ENCODE results near the gene HOXB1. TPM values are rescaled to one million over a fixed set of nuclear protein-coding genes. Genes with fewer than 3 reads are reported as not detected.

Gene HOXB1
- polyA plus RNA-seq, 1 donor (not counting 4 experiments of a cell fraction or from before 2014, with no cell fraction given), result not detected

DNA sequence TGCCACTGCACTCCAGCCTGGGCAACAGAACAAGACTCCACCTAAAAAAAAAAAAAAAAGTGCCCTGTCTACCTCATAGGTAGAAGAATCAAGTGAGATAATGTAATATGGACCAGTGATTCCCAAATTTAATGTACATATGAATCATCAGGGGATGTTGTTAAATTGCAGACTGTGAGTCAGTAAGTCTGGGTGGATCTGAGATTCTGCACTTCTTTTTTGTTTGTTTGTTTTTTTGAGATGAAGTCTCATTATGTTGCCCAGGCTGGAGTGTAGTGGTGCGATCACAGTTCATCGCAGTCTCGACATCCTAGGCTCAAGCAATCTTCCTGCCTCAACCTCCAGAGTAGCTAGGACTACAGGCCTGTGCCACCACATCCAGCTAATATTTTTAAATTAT lies 31.6 kb downstream of the HOXB1 start:
- Histone ChIP-seq H2AFZ (ENCODE audit: control insufficient read depth, low read length) (no peak overlapping the region), H3K4me3 (ENCODE audit: control insufficient read depth in 2 of 3, extremely low read depth in 1 of 3, insufficient read depth in 2 of 3, low read depth in 1 of 3, low read length in 3 of 3) (no peak overlapping the region), H3K9ac (ENCODE audit: control insufficient read depth, extremely low read depth, insufficient read depth, low read length) (no peak overlapping the region), H3K27ac (ENCODE audit: control insufficient read depth, insufficient read depth, low read length) (no peak overlapping the region), H3K9me3 (ENCODE audit: control insufficient read depth, low read depth, low read length) (no peaks in the 10 kb centered on the region), H3K27me3 (ENCODE audit: control insufficient read depth, extremely low read depth, insufficient read depth, low read length) (no peaks in the 10 kb centered on the region), H3K36me3 (ENCODE audit: control insufficient read depth in 2 of 2, extremely low read depth in 1 of 2, insufficient read depth in 2 of 2, low read length in 2 of 2) (no peaks in the 10 kb centered on the region), H4K20me1 (ENCODE audit: control insufficient read depth, extremely low read depth, insufficient read depth, low read length) (no peaks in the 10 kb centered on the region), H3K4me1 (ENCODE audit: control insufficient read depth, extremely low read depth, insufficient read depth, low read length) (peaks cover 22% of the 10 kb centered on the region), H3K4me2 (ENCODE audit: control insufficient read depth, extremely low read depth, insufficient read depth, low read depth, low read length) (no peak overlapping the region), H3K79me2 (ENCODE audit: control insufficient read depth, insufficient read depth, low read length) (no peaks in the 10 kb centered on the region), H3K9me1 (ENCODE audit: control insufficient read depth, extremely low read depth, insufficient read depth, low read length) (no peaks in the 10 kb centered on the region)
- FAIRE-seq, result peak; percentile 17
- DNase-seq (ENCODE audit: low read depth, low spot score), result peak; percentile 33
- dilution Hi-C loops (cut with MboI; ENCODE audit: extremely low pct_ligation_motif_present, low sequenced_read_pairs), result no loop called here
- TF ChIP-seq EZH2 (IDR thresholded peaks at IDR 0.05; ENCODE audit: low read length), result no peak
- TF ChIP-seq, protein P1, sequence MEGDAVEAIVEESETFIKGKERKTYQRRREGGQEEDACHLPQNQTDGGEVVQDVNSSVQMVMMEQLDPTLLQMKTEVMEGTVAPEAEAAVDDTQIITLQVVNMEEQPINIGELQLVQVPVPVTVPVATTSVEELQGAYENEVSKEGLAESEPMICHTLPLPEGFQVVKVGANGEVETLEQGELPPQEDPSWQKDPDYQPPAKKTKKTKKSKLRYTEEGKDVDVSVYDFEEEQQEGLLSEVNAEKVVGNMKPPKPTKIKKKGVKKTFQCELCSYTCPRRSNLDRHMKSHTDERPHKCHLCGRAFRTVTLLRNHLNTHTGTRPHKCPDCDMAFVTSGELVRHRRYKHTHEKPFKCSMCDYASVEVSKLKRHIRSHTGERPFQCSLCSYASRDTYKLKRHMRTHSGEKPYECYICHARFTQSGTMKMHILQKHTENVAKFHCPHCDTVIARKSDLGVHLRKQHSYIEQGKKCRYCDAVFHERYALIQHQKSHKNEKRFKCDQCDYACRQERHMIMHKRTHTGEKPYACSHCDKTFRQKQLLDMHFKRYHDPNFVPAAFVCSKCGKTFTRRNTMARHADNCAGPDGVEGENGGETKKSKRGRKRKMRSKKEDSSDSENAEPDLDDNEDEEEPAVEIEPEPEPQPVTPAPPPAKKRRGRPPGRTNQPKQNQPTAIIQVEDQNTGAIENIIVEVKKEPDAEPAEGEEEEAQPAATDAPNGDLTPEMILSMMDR (optimal IDR thresholded peaks at IDR 0.05 in 1 of 3, IDR thresholded peaks at IDR 0.05 in 1 of 3, conservative IDR thresholded peaks at IDR 0.05 in 1 of 3; ENCODE audit: extremely low read depth in 1 of 3, insufficient read depth in 2 of 3, low read length in 3 of 3), result no peak

DNA sequence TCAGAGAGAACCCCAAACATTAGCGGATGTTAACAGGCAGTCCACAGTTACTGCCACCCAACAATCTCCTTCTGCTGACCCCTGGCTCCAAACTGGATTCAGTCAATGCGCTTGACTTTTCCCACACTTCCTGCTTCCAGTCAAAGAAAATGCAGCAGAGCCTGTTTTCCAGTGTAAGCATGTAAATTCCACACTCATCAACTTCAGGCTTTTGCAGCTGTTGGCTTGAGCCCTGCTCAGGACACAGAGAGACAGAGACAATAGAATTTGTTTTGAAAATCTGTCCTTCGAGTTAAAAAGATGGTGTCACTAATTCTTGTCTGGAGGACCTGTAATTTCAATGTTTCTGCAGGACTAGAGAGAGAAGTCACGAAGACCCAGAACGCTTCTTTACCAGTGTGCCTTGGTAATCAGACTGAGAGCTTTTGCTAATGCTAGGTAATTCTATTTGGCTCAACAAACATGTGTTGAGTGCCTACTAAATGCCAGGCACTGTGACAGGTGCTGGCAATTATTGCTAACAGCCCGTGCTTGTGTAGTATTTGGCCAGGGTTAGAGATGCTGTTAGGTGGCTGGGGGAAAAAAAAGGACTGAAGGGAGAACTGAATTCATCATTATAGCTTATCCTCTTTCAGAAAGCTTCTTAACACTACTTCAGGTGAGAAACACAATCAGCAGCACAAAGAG lies 32.5 kb downstream of the HOXB1 start:
- Histone ChIP-seq H3K9me3 (ENCODE audit: control insufficient read depth, low read depth, low read length) (no peaks in the 10 kb centered on the region), H3K79me2 (ENCODE audit: control insufficient read depth, insufficient read depth, low read length) (no peaks in the 10 kb centered on the region), H2AFZ (ENCODE audit: control insufficient read depth, low read length) (no peak overlapping the region), H3K9me1 (ENCODE audit: control insufficient read depth, extremely low read depth, insufficient read depth, low read length) (no peaks in the 10 kb centered on the region), H3K4me3 (ENCODE audit: control insufficient read depth in 2 of 3, extremely low read depth in 1 of 3, insufficient read depth in 2 of 3, low read depth in 1 of 3, low read length in 3 of 3) (no peak overlapping the region), H3K4me1 (ENCODE audit: control insufficient read depth, extremely low read depth, insufficient read depth, low read length) (peaks cover 22% of the 10 kb centered on the region), H3K36me3 (ENCODE audit: control insufficient read depth in 2 of 2, extremely low read depth in 1 of 2, insufficient read depth in 2 of 2, low read length in 2 of 2) (no peaks in the 10 kb centered on the region), H4K20me1 (ENCODE audit: control insufficient read depth, extremely low read depth, insufficient read depth, low read length) (no peaks in the 10 kb centered on the region), H3K27ac (ENCODE audit: control insufficient read depth, insufficient read depth, low read length) (no peak overlapping the region), H3K27me3 (ENCODE audit: control insufficient read depth, extremely low read depth, insufficient read depth, low read length) (no peaks in the 10 kb centered on the region), H3K9ac (ENCODE audit: control insufficient read depth, extremely low read depth, insufficient read depth, low read length) (no peak overlapping the region), H3K4me2 (ENCODE audit: control insufficient read depth, extremely low read depth, insufficient read depth, low read depth, low read length) (no peak overlapping the region)
- no peak for DNase-seq (ENCODE audit: low read depth, low spot score)
- dilution Hi-C loops (cut with MboI; ENCODE audit: extremely low pct_ligation_motif_present, low sequenced_read_pairs), result no loop called here
- FAIRE-seq, result peak; percentile 46
- no peak for TF ChIP-seq EZH2 (IDR thresholded peaks at IDR 0.05; ENCODE audit: low read length)
- TF ChIP-seq, protein P1 (optimal IDR thresholded peaks at IDR 0.05 in 1 of 3, IDR thresholded peaks at IDR 0.05 in 1 of 3, conservative IDR thresholded peaks at IDR 0.05 in 1 of 3; ENCODE audit: extremely low read depth in 1 of 3, insufficient read depth in 2 of 3, low read length in 3 of 3), result no peak

All from keratinocyte (primary cell).